Prostate gland (tissue), 2 donors: ENCODE results near the gene DMRT2.

Experiments used
- POLR2AphosphoS5 ChIP-seq: sonication (generic); formaldehyde crosslinking; IDR thresholded peaks from one replicate; pipeline ENCODE4 v1.6.1; 2017; ENCODE audit warnings: antibody characterized with exemption
- TF ChIP-seq, protein P1 (sequence below), 4 experiments: fragments of 200-600 bp in 2 of 4; fragments of 450-650 bp in 2 of 4; sonication (generic) in 2 of 4; IDR thresholded peaks; 1 replicate in 3 of 4; 2 replicates in 1 of 4; pipeline ENCODE4 v1.5.1; 2016 to 2019; ENCODE audit warnings: antibody characterized with exemption in 4 of 4, mild to moderate bottlenecking in 2 of 4, moderate library complexity in 2 of 4

DNA sequence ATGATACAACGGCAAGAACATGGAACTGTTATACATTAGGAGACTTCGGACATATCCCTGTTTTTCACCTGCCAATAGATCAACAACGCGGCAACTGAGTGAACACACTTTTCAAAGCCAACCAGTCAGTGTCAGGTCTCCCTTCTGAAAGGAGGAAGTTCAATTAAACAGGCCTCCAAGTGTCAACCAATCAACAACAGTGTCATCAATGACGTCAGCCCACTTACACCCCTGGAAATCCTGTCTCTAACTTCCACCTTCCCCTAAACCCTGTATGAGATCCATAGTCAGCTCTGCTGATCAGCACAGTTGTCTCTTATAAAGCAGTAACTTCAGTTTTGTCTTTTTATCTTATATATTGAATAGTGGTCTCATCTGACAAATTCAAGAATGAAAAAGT lies 37.1 kb upstream of the DMRT2 start:
- TF ChIP-seq POLR2AphosphoS5 = no peak
- TF ChIP-seq, protein P1, sequence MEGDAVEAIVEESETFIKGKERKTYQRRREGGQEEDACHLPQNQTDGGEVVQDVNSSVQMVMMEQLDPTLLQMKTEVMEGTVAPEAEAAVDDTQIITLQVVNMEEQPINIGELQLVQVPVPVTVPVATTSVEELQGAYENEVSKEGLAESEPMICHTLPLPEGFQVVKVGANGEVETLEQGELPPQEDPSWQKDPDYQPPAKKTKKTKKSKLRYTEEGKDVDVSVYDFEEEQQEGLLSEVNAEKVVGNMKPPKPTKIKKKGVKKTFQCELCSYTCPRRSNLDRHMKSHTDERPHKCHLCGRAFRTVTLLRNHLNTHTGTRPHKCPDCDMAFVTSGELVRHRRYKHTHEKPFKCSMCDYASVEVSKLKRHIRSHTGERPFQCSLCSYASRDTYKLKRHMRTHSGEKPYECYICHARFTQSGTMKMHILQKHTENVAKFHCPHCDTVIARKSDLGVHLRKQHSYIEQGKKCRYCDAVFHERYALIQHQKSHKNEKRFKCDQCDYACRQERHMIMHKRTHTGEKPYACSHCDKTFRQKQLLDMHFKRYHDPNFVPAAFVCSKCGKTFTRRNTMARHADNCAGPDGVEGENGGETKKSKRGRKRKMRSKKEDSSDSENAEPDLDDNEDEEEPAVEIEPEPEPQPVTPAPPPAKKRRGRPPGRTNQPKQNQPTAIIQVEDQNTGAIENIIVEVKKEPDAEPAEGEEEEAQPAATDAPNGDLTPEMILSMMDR (IDR thresholded peaks at IDR 0.05) = no peak
